NCI-H2081 treated with DMSO at 0.1 percent for 48 hours (cell line): ENCODE data around the gene MORC3.
A peak's percentile ranks its signal among the peaks of the same experiment; 100 is the strongest.
"Not testable (repeated sequence)": the region's sequence is repeated elsewhere in the genome, so short reads cannot be mapped to it uniquely, and the experiment has no call there.

ENCODE experiments used
- DNase-seq: peaks from one replicate; lab custom pipeline; 2025; lab: John Stamatoyannopoulos, UW

MORC3 gene, protein sequence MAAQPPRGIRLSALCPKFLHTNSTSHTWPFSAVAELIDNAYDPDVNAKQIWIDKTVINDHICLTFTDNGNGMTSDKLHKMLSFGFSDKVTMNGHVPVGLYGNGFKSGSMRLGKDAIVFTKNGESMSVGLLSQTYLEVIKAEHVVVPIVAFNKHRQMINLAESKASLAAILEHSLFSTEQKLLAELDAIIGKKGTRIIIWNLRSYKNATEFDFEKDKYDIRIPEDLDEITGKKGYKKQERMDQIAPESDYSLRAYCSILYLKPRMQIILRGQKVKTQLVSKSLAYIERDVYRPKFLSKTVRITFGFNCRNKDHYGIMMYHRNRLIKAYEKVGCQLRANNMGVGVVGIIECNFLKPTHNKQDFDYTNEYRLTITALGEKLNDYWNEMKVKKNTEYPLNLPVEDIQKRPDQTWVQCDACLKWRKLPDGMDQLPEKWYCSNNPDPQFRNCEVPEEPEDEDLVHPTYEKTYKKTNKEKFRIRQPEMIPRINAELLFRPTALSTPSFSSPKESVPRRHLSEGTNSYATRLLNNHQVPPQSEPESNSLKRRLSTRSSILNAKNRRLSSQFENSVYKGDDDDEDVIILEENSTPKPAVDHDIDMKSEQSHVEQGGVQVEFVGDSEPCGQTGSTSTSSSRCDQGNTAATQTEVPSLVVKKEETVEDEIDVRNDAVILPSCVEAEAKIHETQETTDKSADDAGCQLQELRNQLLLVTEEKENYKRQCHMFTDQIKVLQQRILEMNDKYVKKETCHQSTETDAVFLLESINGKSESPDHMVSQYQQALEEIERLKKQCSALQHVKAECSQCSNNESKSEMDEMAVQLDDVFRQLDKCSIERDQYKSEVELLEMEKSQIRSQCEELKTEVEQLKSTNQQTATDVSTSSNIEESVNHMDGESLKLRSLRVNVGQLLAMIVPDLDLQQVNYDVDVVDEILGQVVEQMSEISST

GRCh38 chr21:36319767-36320420 is at the start of gene MORC3:
Gene MORC3, plus strand, starts transcription at chr21:36320197. Its CDS starts 68 bp downstream, at chr21:36320265.
- peak; percentile 86 for DNase-seq

DNA sequence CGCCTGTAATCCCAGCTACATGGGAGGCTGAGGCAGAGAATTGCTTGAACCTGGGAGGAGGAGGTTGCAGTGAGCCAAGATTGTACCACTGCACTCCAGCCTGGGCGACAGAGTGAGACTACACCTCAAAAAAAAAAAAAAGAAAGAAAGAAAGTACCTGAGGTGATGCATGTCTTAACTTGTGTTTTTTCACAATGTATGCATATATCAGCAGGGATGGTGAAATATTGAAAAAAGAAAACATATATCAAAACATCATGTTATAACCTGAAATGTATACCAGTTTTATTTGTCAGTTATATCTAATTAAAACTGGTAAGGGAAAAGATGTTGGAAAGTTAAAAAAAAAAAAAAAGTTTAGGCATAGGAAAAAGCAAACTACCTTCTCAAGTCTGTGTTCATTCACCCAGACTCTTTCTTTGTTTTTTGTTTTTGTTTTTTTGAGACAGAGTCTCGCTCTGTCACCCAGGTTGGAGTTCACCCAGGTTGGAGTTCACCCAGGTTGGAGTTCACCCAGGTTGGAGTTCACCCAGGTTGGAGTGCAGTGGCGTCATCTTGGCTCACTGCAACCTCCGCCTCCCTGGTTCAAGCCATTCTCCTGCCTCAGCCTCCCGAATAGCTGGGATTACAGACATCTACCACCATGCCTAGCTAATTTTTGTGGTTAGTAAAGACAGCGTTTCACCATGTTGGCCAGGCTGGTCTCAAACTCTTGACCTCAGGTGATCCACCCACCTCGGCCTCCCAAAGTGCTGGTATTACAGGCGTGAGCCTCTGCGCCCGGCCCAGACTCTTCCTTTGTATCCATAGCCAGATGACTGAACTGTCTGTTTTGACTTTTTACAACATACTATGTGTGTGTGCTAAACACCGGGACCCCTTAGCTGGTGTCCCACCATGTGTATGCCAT is 49.0 kb upstream of the MORC3 start:
- not testable (repeated sequence) for DNase-seq

- no peak for DNase-seq
Observed at GRCh38 chr21:36274128-36274527, 45.9 kb upstream of the MORC3 start.

GRCh38 chr21:36282568-36283230 is 37.3 kb upstream of the MORC3 start:
- DNase-seq, result no peak

DNA sequence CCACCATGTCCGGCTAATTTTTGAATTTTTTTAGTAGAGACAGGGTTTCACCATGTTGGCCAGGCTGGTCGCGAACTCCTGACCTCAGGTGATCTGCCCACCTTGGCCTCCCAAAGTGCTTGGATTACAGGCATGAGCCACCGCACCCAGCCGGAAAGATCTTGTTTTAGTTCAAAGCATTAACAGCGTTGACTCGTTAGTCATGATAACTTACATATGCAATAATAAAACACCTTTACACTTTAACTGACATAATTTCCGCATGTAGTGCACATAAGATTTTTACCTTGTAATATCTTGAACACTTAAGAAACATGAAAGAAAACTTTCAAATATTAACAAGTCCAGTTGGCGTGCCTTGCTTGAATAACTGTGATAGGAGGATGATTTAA is 36.8 kb upstream of the MORC3 start:
- DNase-seq, result not testable (repeated sequence)

DNA sequence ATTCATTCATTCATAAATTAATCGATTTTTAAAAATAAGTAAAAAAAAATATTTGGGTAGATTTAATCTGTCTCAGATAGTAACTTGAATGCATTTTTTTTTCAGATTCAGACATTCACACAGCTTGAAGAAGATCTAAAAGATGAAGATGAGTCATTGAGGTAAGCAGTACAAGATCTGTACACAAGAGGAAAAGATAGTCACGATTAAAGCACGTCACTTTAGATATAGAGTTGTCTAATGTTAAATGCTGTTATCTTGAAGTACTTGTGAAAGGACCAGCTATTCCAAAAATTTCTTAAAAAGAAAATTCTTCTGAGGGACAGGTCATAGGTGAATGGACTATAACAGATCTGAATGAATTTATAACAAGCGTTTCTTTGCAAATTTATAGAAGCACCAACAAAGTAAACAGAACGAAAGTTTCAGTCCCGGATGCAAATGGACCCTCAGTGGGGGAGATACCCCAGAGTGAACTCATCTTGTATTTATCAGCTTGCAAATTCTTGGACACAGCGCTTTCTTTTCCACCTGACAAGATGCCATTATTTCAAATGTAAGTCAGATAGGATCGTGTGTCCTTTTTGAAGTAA is 31.2 kb upstream of the MORC3 start:
- DNase-seq, result no peak

DNA sequence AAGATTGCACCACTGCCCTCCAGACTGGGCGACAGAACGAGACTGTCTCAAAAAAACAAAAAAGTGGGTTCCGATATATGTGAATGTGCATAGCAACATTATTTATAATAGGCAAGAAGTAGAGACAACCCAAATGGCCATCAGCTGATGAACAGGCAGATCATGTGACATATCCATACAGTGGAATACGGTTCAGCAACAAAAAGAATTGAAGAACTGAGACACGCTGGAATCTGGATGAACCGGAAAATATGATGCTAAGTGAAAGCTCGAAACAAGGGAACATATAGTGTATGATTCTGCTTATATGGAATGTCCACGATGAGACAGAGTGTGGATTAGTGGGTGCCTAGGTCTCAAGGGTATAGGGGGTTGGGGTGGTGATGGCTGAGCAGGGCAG is 28.5 kb upstream of the MORC3 start:
- no peak for DNase-seq

GRCh38 chr21:36297406-36297937 is 22.5 kb upstream of the MORC3 start:
- no peak for DNase-seq

DNA sequence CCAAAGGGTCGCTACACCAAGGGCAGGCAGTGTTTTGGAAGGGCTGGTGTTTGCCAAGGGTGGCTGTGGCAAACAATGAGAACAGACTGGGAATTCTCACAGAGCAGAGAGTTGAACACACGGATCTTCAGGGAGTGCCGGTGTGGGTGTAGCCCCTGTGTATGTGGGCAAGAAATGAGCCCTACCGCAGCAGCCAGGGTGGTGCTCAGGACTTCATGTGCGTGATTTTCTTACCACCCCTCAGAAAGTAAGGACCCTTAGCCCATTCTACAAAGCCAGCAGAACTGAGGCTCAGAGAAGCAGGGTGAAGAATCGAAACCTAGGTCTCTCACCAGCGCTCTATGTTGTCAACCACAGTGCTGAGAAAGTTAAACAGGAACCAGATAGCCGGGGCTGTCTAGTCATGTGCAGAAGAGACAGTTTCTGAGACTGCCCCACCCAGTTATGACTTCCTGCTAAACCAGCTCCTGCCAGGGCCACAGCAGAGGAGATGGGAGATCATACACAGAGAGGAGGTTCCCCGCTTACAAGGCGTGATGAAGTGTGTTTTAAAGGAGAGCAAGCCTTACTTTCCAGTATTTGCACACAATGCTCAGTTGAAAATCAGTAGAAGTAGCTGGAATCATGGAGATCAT is 21.9 kb upstream of the MORC3 start:
- DNase-seq, result no peak

GRCh38 chr21:36306872-36307534 is 13.0 kb upstream of the MORC3 start:
- no peak for DNase-seq

DNA sequence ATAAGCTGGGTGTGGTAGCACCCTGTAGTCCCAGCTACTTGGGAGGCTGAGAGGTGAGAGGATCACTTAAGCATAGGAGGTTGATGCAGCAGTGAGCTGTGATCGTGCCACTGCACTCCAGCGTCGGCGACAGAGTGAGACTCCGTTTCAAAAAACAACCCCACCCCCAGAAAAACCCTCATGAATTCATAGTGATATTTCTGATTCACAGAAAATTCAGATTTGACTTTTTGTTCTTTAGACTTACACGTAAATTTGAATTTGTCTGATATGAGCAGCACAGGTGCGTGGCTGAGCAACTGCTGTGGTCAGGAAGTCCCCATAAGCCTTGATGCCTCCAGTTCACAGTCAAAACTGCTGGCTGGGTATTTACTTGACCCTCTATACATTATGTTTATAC is 10.0 kb upstream of the MORC3 start:
- no peak for DNase-seq

GRCh38 chr21:36313446-36313845 is 6.6 kb upstream of the MORC3 start:
- not testable (repeated sequence) for DNase-seq

DNA sequence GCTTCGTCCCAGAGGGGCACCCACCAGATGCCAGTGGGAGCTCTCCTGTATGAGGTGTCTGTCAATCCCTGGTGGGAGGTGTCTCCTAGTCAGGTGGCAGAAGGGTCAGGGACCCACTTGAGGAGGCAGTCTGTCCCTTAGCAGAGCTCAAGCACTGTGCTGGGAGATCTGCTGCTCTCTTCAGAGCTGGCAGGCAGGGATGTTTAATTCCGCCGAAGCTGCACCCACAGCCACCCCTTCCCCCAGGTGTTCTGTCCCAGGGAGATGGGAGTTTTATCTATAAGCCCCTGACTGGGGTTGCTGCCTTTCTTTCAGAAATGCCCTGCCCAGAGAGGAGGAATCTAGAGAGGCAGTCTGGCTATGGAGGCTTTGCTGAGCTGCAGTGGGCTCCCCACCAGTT is 4.0 kb upstream of the MORC3 start:
- not testable (repeated sequence) for DNase-seq

- DNase-seq, result no peak
Observed at GRCh38 chr21:36316872-36317484, 3.0 kb upstream of the MORC3 start.

DNA sequence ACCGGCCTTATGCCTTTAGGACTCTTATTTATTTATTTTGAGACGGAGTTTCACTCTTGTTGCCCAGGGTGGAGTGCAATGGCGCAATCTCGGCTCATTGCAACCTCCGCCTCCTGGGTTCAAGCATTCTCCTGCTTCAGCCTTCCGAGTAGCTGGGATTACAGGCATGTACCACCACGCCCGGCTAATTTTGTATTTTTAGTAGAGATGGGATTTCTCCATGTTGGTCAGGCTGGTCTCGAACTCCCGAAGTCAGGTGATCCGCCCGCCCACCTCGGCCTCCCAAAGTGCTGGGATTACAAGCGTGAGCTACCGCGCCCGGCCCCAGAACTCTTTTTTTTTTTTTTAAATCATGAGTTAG is 611 bp upstream of the MORC3 start:
- not testable (repeated sequence) for DNase-seq

DNA sequence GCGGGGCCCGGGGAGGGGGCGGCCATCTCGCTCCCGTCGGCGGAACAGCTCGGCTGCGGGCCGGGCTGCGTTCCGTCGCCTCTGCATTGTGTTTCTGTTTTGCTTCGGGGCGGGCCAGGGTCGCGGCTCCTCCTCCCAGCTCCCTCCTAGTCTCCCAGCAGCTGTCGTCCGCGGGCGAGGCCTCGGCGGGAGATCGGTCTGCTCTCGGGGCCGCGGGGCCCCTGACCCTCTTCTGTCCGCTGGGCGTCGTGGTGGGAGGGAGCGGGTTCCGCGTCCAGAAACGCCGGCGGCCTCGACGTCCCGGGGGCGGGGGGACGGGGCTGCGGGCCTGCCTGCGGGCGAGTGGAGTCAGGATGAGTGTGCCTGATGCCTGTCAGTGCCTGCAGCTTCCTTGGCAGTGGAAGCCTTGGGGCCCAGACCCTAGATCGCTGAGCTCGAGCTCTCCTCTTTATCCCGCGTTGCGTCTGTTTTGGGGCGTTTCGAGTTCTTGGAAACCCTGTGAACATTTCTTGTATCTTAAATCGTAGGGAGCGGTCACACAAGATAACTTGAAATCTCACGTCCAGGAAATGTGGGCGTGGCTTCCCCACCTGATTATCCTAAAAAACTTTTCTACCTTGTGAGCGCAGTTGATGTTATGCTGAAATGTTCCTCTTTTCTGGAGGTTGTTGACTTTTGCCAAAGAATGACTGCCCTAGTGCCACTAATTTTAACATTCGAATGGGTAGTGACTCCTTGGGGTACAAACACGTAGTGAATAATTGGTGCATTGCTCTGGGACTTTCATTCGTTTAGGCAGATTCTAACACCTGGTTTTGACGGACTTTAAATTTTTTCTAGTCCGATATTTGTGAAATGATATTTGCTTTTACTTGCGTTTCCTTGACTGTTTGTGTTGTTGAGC is 676 bp downstream of the MORC3 start:
- DNase-seq, result no peak

DNA sequence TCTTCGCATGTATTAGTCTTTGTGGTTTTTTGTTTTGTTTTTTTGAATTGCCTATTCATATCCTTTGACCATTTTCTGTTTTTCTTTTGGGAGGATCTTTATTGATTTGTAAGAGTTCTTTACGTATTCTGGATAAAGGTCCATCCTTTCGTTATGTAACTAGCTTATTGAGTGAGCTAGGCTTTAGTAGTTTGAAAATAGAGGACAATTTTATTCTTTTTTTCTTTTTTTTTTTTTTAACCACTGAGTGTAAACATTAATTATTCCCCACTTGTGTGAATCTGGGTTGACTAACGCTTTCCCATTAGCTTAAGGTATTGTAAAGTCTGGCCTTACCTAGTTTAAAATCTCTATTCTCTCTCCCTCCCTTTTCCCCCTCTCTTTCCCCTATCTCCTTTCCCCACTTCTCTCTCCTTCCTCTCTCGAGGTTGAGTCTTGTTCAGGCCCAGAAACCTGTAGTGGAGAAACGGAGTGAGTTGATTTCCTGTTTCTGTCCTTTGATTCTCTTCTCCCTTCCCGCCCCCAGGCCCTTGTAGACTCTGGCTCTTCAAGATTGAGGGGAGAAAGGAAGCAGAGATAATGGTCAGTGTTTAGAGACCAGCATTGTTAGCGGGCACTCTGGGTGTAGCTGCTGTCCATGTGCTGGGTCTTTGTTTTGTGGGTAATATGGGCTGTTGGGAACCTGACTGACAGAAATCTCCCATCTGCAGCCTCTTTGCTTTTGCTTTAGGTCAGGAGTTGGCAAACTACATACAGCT is 1.5 kb downstream of the MORC3 start:
- DNase-seq, result no peak
